Activated CD4-positive, CD25-positive, alpha-beta regulatory T cell treated with anti-CD3 and anti-CD28 coated beads, Interleukin-2, amount 50 U/mL, for 72 hours (primary cell): ENCODE measurements around the gene DOCK11.
A peak's percentile ranks its signal among the peaks of the same experiment; 100 is the strongest.
"Not testable (repeated sequence)": the region's sequence is repeated elsewhere in the genome, so short reads cannot be mapped to it uniquely, and the experiment has no call there.

Experiments
- DNase-seq: peaks from one replicate; pipeline ENCODE4 v3.0.0; 2021

The DOCK11 gene

GRCh38 chrX:118577041-118577440, 81.4 kb downstream of the DOCK11 start:
- no peak for DNase-seq

DNA sequence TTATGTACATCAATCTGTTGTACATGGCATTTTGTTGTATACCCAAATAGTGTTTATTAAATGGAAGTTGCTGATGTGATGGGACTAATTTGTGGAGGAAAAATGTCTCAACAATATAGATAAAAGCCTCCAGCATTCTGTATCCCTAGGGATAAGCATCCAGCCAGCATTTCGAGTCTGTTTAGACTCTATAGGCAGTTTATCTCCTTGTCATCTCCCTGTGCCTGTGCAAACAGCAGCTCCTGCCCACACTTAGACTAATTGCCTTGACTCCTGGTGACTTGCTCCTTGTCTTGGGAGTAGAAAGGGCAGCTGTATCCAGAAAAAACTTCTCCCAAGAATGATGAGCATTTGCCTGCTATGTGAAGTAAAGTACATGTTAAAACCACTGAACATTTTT, 83.8 kb downstream of the DOCK11 start:
- DNase-seq = no peak

- DNase-seq = not testable (repeated sequence)
These were observed 87.3 kb downstream of the DOCK11 start for GRCh38 chrX:118582926-118583325.

DNA sequence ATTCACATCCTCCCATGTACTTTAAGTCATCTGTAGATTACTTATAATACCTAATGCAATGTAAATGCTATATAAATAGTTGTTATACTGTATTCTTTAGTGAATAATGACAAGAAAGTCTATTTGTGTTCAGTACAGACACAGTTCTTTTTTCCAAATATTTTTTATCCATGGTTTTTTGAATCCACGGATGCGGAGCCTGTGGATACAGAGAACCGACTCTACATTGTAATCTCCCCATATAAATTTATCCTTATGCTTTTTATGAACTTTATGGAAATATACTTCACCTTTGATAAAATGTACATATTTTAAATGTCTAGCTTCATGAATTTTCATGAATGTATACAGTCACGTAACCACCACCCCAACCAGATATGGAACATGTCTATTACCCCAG, 88.2 kb downstream of the DOCK11 start:
- DNase-seq = no peak

DNA sequence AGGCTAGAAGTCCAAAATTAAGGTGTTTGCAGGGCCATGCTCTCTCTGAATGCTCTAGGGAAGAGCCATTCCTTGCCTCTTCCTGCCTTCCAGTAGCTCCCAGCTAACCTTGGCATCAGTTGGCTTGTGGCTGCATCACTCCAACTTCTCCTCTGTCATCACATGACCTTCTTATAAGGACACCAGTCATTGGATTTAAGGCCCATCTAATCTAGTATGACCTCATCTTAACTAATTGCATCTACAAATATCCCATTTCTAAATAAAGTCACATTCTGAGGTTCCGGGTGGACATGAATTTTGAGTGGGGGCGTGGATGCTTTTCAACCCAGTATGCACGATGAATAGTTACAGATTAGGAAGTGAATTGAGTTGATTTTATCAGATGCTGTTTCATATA, 89.7 kb downstream of the DOCK11 start:
- DNase-seq = no peak

- DNase-seq = not testable (repeated sequence)
These were observed 90.6 kb downstream of the DOCK11 start for GRCh38 chrX:118586206-118586605.

GRCh38 chrX:118588715-118589114, 93.1 kb downstream of the DOCK11 start:
- no peak for DNase-seq

GRCh38 chrX:118589227-118589626, 93.6 kb downstream of the DOCK11 start:
- DNase-seq = no peak

DNA sequence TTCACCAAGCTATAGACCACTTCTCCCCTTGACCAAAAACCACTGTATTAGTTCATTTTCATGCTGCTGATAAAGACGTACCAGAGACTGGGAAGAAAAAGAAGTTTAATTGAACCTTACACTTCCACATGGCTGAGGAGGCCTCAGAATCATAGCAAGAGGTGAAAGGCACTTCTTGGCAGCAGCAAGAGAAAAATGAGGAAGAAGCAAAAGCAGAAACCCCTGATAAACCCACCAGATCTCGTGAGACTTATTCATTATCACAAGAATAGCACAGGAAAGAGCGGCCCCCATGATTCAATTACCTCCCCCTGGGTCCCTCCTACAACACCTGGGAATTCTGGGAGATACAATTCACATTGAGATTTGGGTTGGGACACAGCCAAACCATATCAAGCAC, 97.8 kb downstream of the DOCK11 start:
- no peak for DNase-seq

GRCh38 chrX:118594697-118595420, 99.2 kb downstream of the DOCK11 start:
- no peak for DNase-seq

- DNase-seq = no peak
These were observed 100.0 kb downstream of the DOCK11 start for GRCh38 chrX:118595501-118596042.

DNA sequence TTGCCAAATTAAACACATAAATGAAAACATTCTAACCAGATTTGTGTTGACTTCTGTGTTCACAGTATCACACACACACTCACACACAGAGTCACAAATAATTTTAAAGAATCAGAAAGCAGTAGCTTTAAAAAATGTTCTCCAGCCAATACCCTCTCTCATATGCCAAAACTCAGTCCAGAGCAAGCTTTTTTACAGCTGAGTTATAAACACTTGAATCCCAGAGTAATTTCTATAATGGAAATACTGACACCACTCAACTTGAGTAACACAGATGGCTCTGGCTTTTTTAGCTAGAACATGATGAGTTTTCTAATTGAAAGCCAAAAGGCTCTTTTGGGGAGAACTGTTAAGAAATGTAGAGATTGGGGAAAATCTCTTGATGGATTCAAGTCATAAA, 100.8 kb downstream of the DOCK11 start:
- no peak for DNase-seq

GRCh38 chrX:118603981-118604380, 108.4 kb downstream of the DOCK11 start:
- DNase-seq = peak; percentile 31

DNA sequence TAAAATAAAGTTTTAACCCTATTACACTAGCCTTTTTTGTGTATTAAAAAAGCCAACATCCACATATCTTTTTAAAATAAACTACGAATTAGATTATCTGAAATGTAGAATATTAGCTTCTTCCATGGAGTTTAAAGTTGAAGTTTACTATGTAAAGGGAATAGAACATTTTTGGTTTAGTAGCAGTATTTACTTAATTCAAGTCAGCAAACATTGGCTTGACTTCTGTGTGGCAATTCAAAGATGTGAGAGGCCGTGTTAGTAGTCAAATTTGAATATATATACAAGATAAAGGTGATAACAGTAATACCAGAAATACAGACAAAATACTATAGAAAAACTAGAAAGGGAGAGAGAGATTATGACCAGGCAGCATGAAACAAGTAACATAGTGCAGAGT, 116.7 kb downstream of the DOCK11 start:
- DNase-seq = no peak

DNA sequence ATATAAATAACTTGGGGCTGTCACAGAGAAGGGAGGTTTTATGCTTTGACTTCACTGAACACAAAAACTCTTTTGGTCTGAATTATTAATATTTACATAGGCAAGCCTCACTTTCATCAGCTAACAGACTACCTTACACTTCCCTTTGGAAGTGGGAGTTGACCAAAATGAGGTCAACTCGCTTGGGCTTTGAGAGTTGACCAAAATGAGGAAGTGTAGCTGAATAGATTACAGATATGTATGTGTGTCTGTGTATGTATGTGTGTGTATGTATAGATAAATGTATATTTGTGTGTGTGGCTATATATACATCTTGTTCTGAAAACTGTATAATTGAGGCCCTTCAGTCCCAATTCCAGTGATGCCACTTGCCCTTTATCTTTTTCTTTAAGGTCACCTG, 118.5 kb downstream of the DOCK11 start:
- DNase-seq = no peak

- DNase-seq = no peak
These were observed 119.5 kb downstream of the DOCK11 start for GRCh38 chrX:118615141-118615540.

DNA sequence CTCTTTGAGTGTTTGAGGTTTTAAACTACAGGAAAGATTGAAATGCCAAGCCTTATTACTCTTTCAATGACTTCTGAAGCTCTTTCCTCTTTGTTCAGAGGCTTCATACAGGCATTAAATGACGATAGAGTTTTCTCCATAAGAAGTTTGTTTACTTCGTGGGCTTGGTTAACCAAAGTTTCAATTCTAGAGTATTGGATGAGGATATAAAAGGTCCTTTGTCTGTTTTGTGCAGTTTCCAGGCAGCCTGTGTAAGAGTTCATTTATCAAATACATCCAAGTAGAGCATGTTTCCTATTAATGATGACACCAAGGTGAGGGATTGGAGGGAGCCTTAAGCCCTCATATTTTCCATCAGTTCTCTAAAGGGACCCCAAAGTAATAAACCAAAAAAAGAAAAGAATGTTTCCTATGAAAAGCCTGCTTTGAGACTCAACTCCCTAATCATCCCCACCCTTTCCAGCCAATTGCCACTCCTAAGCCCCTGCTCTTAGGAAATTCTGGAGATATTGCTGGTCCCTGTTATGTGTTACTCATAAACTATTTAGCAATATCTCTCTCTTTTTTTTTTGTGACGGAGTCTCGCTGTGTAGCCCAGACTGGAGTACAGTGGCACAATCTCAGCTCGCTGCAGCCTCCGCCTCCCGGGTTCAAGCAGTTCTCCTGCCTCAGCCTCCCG, 125.6 kb downstream of the DOCK11 start:
- no peak for DNase-seq

DNA sequence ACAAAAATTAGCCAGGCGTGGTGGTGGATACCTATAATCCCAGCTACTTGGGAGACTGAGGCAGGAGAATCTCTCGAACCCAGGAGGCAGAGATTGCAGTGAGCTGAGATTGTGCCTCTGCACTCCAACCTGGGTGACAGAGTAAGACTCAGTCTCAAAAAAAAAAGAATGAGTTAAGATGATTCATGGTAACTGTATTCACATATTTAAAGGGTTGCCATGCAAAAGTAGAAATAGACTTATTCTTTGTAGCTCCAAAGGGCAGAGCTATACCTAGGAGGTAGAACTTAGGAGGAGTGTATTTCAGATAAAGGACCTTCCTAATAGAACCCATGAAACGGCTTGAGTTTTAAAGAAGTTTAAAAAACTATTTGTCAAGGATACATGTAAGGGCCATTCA, 127.4 kb downstream of the DOCK11 start:
- no peak for DNase-seq

GRCh38 chrX:118626346-118626745, 130.7 kb downstream of the DOCK11 start:
- no peak for DNase-seq

DNA sequence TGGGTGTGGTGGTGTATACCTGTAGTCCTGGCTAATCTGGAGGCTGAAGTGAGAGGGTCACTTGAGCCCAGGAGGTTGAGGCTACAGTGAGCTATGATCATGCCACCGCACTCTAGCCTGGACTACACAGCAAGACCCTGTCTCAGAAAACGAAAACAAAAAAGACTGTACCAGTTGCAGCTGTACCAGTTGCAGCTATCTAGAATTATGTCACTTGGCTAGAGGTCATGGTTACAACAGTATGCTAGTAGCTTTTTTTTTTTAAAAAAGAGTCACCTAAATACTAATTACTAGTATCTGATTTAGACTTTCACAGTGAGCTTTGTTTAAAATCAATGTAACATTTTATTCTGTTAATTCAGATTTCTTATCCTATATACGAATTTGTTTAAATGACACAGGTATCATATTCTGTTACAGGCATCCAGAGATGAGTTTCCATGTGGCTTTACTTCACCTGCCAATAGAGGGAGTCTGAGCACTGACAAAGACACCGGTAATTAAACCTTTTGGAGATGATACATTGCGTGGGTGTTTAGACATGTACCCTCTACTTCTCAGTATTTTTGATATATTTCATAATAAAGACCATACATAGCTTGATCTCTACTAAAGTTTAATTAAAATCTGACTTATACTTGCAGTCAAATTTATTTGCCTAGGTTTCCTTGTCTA, 131.6 kb downstream of the DOCK11 start:
- no peak for DNase-seq

DNA sequence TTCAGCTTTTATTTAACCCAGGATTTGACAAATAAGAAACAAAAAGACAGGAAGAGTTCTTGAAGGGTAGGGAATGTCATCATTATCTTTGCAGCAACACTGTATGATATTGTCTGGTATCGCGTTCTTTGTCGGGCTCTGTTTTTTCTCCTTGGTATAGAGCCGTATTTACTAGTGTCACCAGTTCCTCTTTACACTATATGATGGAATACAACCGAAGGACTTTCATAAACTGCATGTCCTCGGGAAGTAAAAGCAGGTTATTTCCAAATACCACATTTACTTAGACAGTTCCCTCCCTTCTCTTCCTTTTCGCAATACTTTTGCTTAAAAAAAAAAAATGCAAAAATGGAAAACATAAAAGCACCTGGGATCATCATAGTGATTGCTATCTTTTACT, 135.2 kb downstream of the DOCK11 start:
- DNase-seq = no peak

DNA sequence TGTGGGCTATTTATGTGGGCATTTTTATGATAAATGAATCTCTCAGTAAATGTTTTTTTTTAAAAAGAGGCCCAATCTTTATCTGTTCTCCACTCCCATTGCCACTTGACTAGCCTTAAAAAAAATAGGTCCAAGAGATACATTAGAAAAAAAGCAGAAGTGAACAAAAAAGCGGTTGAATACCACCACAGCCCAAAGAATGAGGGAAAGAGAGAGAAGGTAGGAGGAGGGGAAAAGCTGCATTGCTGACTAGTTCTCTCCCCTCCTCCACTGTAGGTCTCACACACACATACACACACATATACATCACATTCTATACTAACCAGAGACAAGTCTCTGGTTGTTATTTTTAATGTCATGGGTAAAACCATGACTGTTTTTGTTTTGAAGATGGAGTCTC, 136.0 kb downstream of the DOCK11 start:
- DNase-seq = no peak

DNA sequence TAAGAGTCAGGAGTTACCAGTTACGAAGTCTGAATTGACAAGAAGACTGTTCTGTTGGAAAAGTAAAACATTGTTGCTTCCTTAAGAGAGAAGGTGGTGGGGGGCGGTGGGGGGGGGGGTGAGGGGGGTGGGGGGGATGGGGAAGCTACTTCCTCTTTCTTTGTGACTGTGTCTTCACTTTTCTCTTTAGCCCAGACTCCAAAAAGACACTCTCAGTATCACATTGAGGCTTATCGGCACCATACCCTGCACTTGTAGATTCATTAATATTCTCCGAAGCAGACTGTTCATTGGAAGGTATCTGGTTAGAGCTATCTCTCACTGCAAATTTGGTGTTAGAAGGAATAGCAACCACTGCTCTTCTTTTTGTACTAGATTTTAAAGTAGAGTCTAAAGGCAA, 137.2 kb downstream of the DOCK11 start:
- no peak for DNase-seq

DNA sequence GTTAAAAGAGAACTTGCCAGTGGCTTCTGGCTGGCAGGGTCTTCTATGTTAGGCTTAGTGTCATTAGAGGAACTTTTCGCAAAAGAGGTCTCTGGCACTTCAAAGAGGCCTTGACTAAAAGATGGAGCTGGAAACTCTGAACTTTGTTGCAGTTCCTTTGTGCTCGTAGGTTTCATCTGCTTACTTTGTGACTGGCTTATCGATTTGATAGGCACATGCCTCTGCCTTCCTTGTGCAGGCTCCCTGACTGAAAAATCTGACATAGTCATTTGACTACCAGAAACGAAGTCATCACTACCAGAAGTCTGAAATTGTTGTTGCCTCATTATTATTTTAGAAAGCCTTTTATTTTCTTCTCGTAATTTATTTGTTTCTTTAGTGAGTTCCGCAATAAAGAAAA, 137.9 kb downstream of the DOCK11 start:
- DNase-seq = no peak
